ENCODE data around the gene CAPN5. TPM values are rescaled to one million over a fixed set of nuclear protein-coding genes. Genes with fewer than 3 reads are reported as not detected.

The CAPN5 gene
- total and polyA plus RNA-seq, 2 of the 13 experiments (the other 11 are each of a cell fraction or from before 2014, with no cell fraction given), result 0.27 to 1.2 TPM

- TF ChIP-seq, protein P1, sequence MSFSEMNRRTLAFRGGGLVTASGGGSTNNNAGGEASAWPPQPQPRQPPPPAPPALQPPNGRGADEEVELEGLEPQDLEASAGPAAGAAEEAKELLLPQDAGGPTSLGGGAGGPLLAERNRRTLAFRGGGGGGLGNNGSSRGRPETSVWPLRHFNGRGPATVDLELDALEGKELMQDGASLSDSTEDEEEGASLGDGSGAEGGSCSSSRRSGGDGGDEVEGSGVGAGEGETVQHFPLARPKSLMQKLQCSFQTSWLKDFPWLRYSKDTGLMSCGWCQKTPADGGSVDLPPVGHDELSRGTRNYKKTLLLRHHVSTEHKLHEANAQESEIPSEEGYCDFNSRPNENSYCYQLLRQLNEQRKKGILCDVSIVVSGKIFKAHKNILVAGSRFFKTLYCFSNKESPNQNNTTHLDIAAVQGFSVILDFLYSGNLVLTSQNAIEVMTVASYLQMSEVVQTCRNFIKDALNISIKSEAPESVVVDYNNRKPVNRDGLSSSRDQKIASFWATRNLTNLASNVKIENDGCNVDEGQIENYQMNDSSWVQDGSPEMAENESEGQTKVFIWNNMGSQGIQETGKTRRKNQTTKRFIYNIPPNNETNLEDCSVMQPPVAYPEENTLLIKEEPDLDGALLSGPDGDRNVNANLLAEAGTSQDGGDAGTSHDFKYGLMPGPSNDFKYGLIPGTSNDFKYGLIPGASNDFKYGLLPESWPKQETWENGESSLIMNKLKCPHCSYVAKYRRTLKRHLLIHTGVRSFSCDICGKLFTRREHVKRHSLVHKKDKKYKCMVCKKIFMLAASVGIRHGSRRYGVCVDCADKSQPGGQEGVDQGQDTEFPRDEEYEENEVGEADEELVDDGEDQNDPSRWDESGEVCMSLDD (CRISPR knock-in tag; IDR thresholded peaks at IDR 0.05; ENCODE audit: borderline replicate concordance), result no peak; the same call in 1 of the 2 replicates
- TF ChIP-seq, protein P2, sequence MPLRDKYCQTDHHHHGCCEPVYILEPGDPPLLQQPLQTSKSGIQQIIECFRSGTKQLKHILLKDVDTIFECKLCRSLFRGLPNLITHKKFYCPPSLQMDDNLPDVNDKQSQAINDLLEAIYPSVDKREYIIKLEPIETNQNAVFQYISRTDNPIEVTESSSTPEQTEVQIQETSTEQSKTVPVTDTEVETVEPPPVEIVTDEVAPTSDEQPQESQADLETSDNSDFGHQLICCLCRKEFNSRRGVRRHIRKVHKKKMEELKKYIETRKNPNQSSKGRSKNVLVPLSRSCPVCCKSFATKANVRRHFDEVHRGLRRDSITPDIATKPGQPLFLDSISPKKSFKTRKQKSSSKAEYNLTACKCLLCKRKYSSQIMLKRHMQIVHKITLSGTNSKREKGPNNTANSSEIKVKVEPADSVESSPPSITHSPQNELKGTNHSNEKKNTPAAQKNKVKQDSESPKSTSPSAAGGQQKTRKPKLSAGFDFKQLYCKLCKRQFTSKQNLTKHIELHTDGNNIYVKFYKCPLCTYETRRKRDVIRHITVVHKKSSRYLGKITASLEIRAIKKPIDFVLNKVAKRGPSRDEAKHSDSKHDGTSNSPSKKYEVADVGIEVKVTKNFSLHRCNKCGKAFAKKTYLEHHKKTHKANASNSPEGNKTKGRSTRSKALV (CRISPR knock-in tag; IDR thresholded peaks at IDR 0.05), result no peak
- no peak for TF ChIP-seq ZNF775 (CRISPR knock-in tag; IDR thresholded peaks at IDR 0.05; ENCODE audit: borderline replicate concordance)
- no peak for TF ChIP-seq DNMT3B (CRISPR knock-in tag; conservative IDR thresholded peaks at IDR 0.05)
- peak; percentile 90; the same call in 1 of the 2 replicates for TF ChIP-seq ZNF572 (CRISPR knock-in tag; IDR thresholded peaks at IDR 0.05)
- TF ChIP-seq, protein P3, sequence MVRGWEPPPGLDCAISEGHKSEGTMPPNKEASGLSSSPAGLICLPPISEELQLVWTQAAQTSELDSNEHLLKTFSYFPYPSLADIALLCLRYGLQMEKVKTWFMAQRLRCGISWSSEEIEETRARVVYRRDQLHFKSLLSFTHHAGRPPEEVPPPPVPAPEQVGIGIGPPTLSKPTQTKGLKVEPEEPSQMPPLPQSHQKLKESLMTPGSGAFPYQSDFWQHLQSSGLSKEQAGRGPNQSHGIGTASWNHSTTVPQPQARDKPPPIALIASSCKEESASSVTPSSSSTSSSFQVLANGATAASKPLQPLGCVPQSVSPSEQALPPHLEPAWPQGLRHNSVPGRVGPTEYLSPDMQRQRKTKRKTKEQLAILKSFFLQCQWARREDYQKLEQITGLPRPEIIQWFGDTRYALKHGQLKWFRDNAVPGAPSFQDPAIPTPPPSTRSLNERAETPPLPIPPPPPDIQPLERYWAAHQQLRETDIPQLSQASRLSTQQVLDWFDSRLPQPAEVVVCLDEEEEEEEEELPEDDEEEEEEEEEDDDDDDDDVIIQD (CRISPR knock-in tag; IDR thresholded peaks at IDR 0.05; ENCODE audit: low read depth), result 0 out of 2 replicates have a peak, but pooled peaks have one; percentile 4
- no peak for TF ChIP-seq NPAS2 (CRISPR knock-in tag; IDR thresholded peaks at IDR 0.05; ENCODE audit: borderline replicate concordance)
- peak; percentile 33; the same call in 1 of the 2 replicates for TF ChIP-seq SOX5 (CRISPR knock-in tag; IDR thresholded peaks at IDR 0.05; ENCODE audit: borderline replicate concordance)
- TF ChIP-seq, protein P4, sequence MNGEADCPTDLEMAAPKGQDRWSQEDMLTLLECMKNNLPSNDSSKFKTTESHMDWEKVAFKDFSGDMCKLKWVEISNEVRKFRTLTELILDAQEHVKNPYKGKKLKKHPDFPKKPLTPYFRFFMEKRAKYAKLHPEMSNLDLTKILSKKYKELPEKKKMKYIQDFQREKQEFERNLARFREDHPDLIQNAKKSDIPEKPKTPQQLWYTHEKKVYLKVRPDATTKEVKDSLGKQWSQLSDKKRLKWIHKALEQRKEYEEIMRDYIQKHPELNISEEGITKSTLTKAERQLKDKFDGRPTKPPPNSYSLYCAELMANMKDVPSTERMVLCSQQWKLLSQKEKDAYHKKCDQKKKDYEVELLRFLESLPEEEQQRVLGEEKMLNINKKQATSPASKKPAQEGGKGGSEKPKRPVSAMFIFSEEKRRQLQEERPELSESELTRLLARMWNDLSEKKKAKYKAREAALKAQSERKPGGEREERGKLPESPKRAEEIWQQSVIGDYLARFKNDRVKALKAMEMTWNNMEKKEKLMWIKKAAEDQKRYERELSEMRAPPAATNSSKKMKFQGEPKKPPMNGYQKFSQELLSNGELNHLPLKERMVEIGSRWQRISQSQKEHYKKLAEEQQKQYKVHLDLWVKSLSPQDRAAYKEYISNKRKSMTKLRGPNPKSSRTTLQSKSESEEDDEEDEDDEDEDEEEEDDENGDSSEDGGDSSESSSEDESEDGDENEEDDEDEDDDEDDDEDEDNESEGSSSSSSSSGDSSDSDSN (CRISPR knock-in tag; IDR thresholded peaks at IDR 0.05), result peak; percentile 59
- TF ChIP-seq PLRG1 (conservative IDR thresholded peaks at IDR 0.05), result no peak
- TF ChIP-seq, protein P5, sequence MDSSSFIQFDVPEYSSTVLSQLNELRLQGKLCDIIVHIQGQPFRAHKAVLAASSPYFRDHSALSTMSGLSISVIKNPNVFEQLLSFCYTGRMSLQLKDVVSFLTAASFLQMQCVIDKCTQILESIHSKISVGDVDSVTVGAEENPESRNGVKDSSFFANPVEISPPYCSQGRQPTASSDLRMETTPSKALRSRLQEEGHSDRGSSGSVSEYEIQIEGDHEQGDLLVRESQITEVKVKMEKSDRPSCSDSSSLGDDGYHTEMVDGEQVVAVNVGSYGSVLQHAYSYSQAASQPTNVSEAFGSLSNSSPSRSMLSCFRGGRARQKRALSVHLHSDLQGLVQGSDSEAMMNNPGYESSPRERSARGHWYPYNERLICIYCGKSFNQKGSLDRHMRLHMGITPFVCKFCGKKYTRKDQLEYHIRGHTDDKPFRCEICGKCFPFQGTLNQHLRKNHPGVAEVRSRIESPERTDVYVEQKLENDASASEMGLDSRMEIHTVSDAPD (CRISPR knock-in tag; IDR thresholded peaks at IDR 0.05), result peak; percentile 45; the same call in 1 of the 2 replicates
- no peak for TF ChIP-seq KLF15 (CRISPR knock-in tag; IDR thresholded peaks at IDR 0.05; ENCODE audit: borderline replicate concordance)
- no peak for TF ChIP-seq ZNF558 (CRISPR knock-in tag; IDR thresholded peaks at IDR 0.05; ENCODE audit: borderline replicate concordance)
- no peak for TF ChIP-seq ZNF17 (CRISPR knock-in tag; IDR thresholded peaks at IDR 0.05)
- no peak for TF ChIP-seq MATR3 (CRISPR knock-in tag; IDR thresholded peaks at IDR 0.05)
- TF ChIP-seq, protein P6, sequence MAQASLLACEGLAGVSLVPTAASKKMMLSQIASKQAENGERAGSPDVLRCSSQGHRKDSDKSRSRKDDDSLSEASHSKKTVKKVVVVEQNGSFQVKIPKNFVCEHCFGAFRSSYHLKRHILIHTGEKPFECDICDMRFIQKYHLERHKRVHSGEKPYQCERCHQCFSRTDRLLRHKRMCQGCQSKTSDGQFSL (CRISPR knock-in tag; IDR thresholded peaks at IDR 0.05), result no peak
These were observed 64.2 kb downstream of the CAPN5 start (continued) for GRCh38 chr11:77130763-77131513.

Measured in HepG2 (cell line).